ENCODE results near the gene MTARC1. TPM values are rescaled to one million over a fixed set of nuclear protein-coding genes. Genes with fewer than 3 reads are reported as not detected.

MTARC1 gene
- total RNA-seq, 4 donors from 2014 or later = 4.2 to 6.6 (median 5.1) TPM

DNA sequence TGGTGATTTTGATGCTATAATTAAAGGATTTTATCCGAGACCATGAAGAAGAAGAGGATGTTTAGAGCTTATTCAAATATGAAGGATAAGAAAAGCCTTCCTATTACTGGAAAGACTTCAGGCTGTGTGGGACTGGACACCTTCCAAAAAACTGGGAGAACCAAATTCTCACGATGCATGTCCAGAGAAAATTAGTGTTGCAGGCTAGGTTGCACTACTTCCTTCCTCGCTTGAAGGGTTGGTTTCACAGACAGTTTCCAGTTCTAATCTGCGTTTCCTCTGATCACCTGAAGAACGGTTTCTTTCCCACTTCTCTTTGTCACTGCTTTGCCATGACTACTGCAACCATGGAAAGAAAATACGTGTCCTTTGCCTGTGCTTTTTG lies 36.6 kb upstream of the MTARC1 start:
- H3K4me1 ChIP-seq = peaks cover 40 to 66% (median 55%) of the 10 kb centered on the region in 4 donors
- peak overlapping the region; percentile 68 to 91 (median 84) for H3K4me3 ChIP-seq
- no peak for DNase-seq (ENCODE audit: extremely low spot score)
- peaks cover 2 to 8% (median 7%) of the 10 kb centered on the region in 4 donors for H3K36me3 ChIP-seq
- H3K27ac ChIP-seq (replicated peaks in 1 of 4) = peak overlapping the region; percentile 88 to 95 (median 94)
- H3K27me3 ChIP-seq = no peaks in the 10 kb centered on the region
- 32% methylated on average over 6 of the region's 6 CpGs for WGBS
- TF ChIP-seq, protein P1, sequence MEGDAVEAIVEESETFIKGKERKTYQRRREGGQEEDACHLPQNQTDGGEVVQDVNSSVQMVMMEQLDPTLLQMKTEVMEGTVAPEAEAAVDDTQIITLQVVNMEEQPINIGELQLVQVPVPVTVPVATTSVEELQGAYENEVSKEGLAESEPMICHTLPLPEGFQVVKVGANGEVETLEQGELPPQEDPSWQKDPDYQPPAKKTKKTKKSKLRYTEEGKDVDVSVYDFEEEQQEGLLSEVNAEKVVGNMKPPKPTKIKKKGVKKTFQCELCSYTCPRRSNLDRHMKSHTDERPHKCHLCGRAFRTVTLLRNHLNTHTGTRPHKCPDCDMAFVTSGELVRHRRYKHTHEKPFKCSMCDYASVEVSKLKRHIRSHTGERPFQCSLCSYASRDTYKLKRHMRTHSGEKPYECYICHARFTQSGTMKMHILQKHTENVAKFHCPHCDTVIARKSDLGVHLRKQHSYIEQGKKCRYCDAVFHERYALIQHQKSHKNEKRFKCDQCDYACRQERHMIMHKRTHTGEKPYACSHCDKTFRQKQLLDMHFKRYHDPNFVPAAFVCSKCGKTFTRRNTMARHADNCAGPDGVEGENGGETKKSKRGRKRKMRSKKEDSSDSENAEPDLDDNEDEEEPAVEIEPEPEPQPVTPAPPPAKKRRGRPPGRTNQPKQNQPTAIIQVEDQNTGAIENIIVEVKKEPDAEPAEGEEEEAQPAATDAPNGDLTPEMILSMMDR (IDR thresholded peaks at IDR 0.05) = no peak
- TF ChIP-seq EP300 (IDR thresholded peaks at IDR 0.05) (no peak), POLR2A (IDR thresholded peaks at IDR 0.05; ENCODE audit: low read depth) (no peak)
- intact Hi-C loops (cut with DNase I) = no loop called here
- no peaks in the 10 kb centered on the region for H3K9me3 ChIP-seq

DNA sequence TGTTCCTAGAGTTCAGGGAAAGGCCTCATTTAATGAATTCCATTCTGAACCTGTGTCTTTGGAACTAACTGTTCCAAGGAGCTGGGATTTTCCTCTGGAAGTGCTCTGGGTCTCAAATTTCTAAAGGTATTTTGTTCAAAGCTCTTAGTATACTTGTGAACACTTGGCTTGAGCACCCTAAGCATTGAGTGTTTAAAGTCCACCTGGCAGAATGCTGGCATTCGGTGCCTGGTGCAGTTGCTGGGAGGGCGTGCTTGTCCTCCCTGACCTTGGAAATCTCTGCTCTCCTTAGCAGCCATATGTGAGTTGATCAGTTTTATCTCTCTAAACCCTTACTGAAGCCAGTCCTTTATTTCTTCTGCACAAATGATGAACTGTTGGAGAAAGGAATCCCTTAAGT lies 35.6 kb upstream of the MTARC1 start:
- no peaks in the 10 kb centered on the region for H3K9me3 ChIP-seq
- peak overlapping the region in 1 of 4 donors; percentile 91 for H3K4me3 ChIP-seq
- 48% methylated on average over 2 of the region's 2 CpGs for WGBS
- intact Hi-C loops (cut with DNase I) = no loop called here
- peaks cover 40 to 64% (median 55%) of the 10 kb centered on the region in 4 donors for H3K4me1 ChIP-seq
- TF ChIP-seq POLR2AphosphoS5 (IDR thresholded peaks at IDR 0.05) (no peak), POLR2A (IDR thresholded peaks at IDR 0.05; ENCODE audit: low read depth) (no peak), EP300 (IDR thresholded peaks at IDR 0.05) (no peak)
- TF ChIP-seq, protein P1 (IDR thresholded peaks at IDR 0.05) = no peak
- peak overlapping the region in 3 of 4 donors; percentile 88 to 95 (median 94) for H3K27ac ChIP-seq (replicated peaks in 1 of 4)
- no peak for DNase-seq (ENCODE audit: extremely low spot score)
- no peaks in the 10 kb centered on the region for H3K27me3 ChIP-seq
- peaks cover 12 to 18% (median 17%) of the 10 kb centered on the region in 4 donors for H3K36me3 ChIP-seq

DNA sequence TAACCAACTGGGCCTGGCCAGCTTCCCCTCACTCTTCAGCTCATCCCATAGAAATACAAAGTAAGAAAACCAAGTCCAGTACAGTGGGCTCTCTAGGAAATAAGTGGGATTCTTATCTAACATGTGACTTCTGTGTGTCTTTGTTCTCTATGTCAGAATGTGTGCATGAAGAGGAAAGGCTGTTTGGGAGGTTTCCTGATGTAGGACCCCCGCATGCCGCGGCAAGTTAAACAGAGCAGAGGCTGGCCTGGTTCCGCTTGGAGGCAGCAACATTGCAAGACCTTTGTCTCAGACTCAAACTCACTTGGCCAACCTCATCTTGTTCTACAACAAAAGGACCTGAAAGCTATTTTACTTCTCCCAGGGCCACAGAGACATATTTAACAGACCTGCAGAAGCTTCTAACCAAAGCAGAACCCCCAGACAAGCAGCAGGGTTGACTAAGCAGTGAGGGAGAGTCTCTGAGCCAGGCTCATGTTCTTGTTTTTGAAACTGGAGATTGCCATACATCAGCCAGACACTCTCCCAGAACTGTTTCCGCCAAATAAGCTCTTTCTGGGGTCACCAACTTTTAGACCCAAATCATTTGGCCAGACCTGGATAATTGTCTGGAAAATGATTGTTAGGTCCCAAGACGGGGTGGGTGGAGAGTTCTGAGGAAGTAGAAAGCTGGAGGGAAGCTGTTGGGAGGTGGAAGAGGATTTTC lies 32.3 kb upstream of the MTARC1 start:
- 92% methylated on average over 6 of the region's 6 CpGs for WGBS
- Histone ChIP-seq H3K9me3 (no peaks in the 10 kb centered on the region), H3K27ac (replicated peaks in 1 of 4) (no peak overlapping the region)

DNA sequence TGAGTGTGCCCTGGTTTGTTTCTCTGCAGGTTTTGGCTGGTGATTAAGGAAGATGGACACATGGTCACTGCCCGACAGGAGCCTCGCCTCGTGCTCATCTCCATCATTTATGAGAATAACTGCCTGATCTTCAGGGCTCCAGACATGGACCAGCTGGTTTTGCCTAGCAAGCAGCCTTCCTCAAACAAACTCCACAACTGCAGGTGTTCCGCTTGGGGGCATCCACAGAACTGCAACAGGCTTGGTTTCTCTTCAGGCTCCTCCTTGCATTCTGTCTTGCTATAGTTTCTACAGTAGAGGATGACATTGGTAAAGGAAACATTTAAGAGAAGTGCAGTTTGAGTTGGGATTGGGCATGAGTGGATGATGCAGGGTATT lies 31.8 kb upstream of the MTARC1 start:
- H3K4me3 ChIP-seq = no peak overlapping the region

More for the DNA sequence above, 32.3 kb upstream of the MTARC1 start:
- intact Hi-C loops (cut with DNase I) = no loop called here
- peaks cover 29 to 41% (median 35%) of the 10 kb centered on the region in 4 donors for H3K4me1 ChIP-seq
- no peaks in the 10 kb centered on the region for H3K27me3 ChIP-seq
- no peak for TF ChIP-seq EP300 (IDR thresholded peaks at IDR 0.05)
- no peak for TF ChIP-seq POLR2AphosphoS5 (IDR thresholded peaks at IDR 0.05)
- TF ChIP-seq, protein P1 (IDR thresholded peaks at IDR 0.05) = no peak
- no peak for DNase-seq (ENCODE audit: extremely low spot score)
- peaks cover 14 to 44% (median 36%) of the 10 kb centered on the region in 4 donors for H3K36me3 ChIP-seq
- H3K4me3 ChIP-seq = no peak overlapping the region

More for the DNA sequence above, 31.8 kb upstream of the MTARC1 start:
- no peak for TF ChIP-seq EP300 (IDR thresholded peaks at IDR 0.05)
- TF ChIP-seq, protein P1 (IDR thresholded peaks at IDR 0.05) = no peak
- TF ChIP-seq POLR2AphosphoS5 (IDR thresholded peaks at IDR 0.05) = no peak
- no peak for TF ChIP-seq POLR2A (IDR thresholded peaks at IDR 0.05; ENCODE audit: low read depth)
- Histone ChIP-seq H3K27me3 (no peaks in the 10 kb centered on the region), H3K36me3 (peaks cover 14 to 50% (median 36%) of the 10 kb centered on the region in 4 donors), H3K27ac (replicated peaks in 1 of 4) (no peak overlapping the region), H3K4me1 (peaks cover 23 to 35% (median 29%) of the 10 kb centered on the region in 4 donors), H3K9me3 (no peaks in the 10 kb centered on the region)
- intact Hi-C loops (cut with DNase I) = no loop called here
- WGBS = 84% methylated on average over 4 of the region's 4 CpGs
- DNase-seq (ENCODE audit: extremely low spot score) = no peak

All from esophagus muscularis mucosa (tissue), 4 donors.